Activated CD8-positive, alpha-beta memory T cell treated with anti-CD3 and anti-CD28 coated beads for 24 hours (primary cell): Measurements from ENCODE around the gene NOC4L.

ENCODE experiments used
- DNase-seq: peaks from one replicate; pipeline ENCODE4 v3.0.0-alpha.2; 2020

NOC4L gene

GRCh38 chr12:132158677-132159554 lies 14.7 kb downstream of the NOC4L start:
- DNase-seq = no peak

- no peak for DNase-seq
These were observed 15.3 kb downstream of the NOC4L start for GRCh38 chr12:132159555-132160003.

- no peak for DNase-seq
These were observed 15.8 kb downstream of the NOC4L start for GRCh38 chr12:132160016-132160415.

GRCh38 chr12:132160601-132161035 lies 16.4 kb downstream of the NOC4L start:
- DNase-seq = no peak

GRCh38 chr12:132161036-132161781 lies 17.0 kb downstream of the NOC4L start:
- no peak for DNase-seq

- DNase-seq = no peak
These were observed 17.7 kb downstream of the NOC4L start for GRCh38 chr12:132161796-132162507.

- no peak for DNase-seq
These were observed 18.3 kb downstream of the NOC4L start for GRCh38 chr12:132162508-132163031.

GRCh38 chr12:132163041-132163910 lies 19.0 kb downstream of the NOC4L start:
- no peak for DNase-seq

- no peak for DNase-seq
These were observed 19.6 kb downstream of the NOC4L start for GRCh38 chr12:132163911-132164288.

GRCh38 chr12:132164426-132164825 lies 20.2 kb downstream of the NOC4L start:
- DNase-seq = no peak

GRCh38 chr12:132165584-132165983 lies 21.3 kb downstream of the NOC4L start:
- no peak for DNase-seq

GRCh38 chr12:132166093-132166492 lies 21.8 kb downstream of the NOC4L start:
- no peak for DNase-seq

GRCh38 chr12:132166801-132167591 lies 22.7 kb downstream of the NOC4L start:
- DNase-seq = no peak

- DNase-seq = no peak
These were observed 23.5 kb downstream of the NOC4L start for GRCh38 chr12:132167611-132168310.

GRCh38 chr12:132168311-132169031 lies 24.2 kb downstream of the NOC4L start:
- no peak for DNase-seq

- no peak for DNase-seq
These were observed 25.1 kb downstream of the NOC4L start for GRCh38 chr12:132169376-132169775.

GRCh38 chr12:132170094-132170636 lies 25.9 kb downstream of the NOC4L start:
- no peak for DNase-seq

GRCh38 chr12:132170637-132171292 lies 26.5 kb downstream of the NOC4L start:
- DNase-seq = no peak
